Muscle layer of colon (tissue), 2 donors: ENCODE data around the gene SLC25A33.
"Not testable (repeated sequence)": the region's sequence is repeated elsewhere in the genome, so short reads cannot be mapped to it uniquely, and the experiment has no call there.

Experiments
- H3K27ac ChIP-seq: one replicate; pipeline ENCODE4 v1.7.0; 2013; ENCODE audit warnings: low read depth, mild to moderate bottlenecking, low read length, moderate library complexity
- H3K27me3 ChIP-seq, 2 donors: one replicate each; pipeline ENCODE4 v1.7.0; 2013; ENCODE audit warnings: low read length in 2 of 2, mild to moderate bottlenecking in 2 of 2; ENCODE audit not compliant: insufficient read depth in 2 of 2, control insufficient read depth in 1 of 2
- H3K36me3 ChIP-seq: one replicate; pipeline ENCODE4 v1.7.0; 2013; ENCODE audit warnings: mild to moderate bottlenecking, low read length; ENCODE audit not compliant: insufficient read depth
- H3K4me1 ChIP-seq: one replicate; pipeline ENCODE4 v1.7.0; 2013; ENCODE audit warnings: mild to moderate bottlenecking, low read length; ENCODE audit not compliant: insufficient read depth
- H3K4me3 ChIP-seq, 2 donors: one replicate each; pipeline ENCODE4 v1.7.0; 2013; ENCODE audit warnings: low read length in 2 of 2, low read depth in 1 of 2, mild to moderate bottlenecking in 1 of 2, moderate library complexity in 1 of 2
- H3K9ac ChIP-seq: one replicate; pipeline ENCODE4 v1.7.0; 2013; ENCODE audit warnings: low read length
- H3K9me3 ChIP-seq: one replicate; pipeline ENCODE4 v1.7.0; 2013; ENCODE audit warnings: mild to moderate bottlenecking, low read length
- donor health status: abdominal sarcoma.
- donor health status: Adenocarcinoma of cecum.

The SLC25A33 gene

DNA sequence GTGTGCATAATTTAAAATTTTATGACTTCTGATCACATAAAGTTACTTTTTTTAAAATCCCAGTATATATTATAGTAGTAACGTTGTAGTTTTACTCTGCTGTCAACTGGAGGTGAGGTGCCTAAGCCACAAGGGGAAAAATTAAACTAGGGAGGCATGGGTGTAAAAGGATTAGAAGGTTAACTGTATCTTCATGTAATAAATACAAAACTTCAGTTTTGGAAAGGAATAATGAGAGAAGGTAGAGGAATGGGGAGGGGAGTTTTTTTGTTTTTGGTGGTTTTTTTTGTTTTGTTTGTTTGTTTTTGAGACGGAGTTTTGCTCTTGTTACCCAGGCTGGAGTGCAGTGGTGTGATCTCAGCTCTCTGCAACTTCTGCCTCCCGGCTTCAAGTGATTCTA is 5.7 kb downstream of the SLC25A33 start:
- Histone ChIP-seq H3K9me3 (no peaks in the 10 kb centered on the region), H3K4me3 (no peak overlapping the region), H3K9ac (no peak overlapping the region), H3K4me1 (peaks cover 14% of the 10 kb centered on the region), H3K27ac (no peak overlapping the region), H3K27me3 (no peaks in the 10 kb centered on the region), H3K36me3 (no peaks in the 10 kb centered on the region)

DNA sequence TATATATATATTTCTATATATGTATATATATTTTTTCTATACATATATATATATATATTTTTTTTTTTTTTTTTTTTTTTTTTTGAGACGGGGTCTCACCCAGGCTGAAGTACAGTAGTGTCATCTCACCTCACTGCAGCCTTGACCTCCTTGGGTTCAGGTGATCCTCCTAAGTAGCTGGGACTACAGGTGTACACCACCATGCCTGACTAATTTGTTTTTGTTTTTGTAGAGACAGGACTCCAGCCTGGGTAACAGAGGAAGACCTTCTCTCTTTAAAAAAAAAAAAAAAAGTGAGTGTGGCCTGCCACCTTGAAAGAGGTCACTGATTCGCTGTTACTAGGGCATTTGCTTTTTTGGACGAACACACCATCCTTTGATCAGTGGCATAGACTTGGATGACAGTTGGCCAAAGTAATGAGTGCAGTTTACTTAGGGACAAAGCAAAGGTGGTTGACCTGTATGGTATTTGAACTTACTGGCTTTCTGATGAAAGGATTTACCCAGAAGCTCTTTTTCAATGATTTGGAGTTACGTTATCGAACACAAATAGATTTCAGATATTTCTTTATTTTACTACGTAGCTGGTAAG is 10.8 kb downstream of the SLC25A33 start:
- Histone ChIP-seq H3K4me3 (no peak overlapping the region), H3K36me3 (peaks cover 7% of the 10 kb centered on the region), H3K4me1 (no peaks in the 10 kb centered on the region), H3K27me3 (no peaks in the 10 kb centered on the region), H3K9ac (no peak overlapping the region), H3K27ac (no peak overlapping the region), H3K9me3 (no peaks in the 10 kb centered on the region)

DNA sequence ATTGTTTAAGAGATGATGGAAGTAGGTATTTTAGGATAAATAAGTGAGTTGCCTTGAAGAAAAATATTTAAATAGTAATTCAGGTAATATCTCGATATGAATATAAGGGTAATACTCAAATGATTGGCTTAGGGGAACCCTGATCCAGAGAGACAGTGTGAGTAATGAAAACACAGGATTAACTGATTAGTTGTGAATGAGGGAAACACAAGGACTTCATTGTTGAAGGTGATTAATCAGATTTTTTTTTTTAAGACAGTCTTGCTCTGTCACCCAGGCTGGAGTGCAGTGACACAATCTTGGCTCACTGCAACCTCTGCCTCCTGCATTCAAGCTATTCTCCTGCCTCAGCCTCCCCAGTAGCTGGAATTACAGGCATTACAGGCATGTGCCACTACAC is 12.7 kb downstream of the SLC25A33 start:
- Histone ChIP-seq H3K27ac (no peak overlapping the region), H3K9me3 (no peaks in the 10 kb centered on the region), H3K4me3 (no peak overlapping the region), H3K27me3 (no peaks in the 10 kb centered on the region), H3K9ac (no peak overlapping the region), H3K36me3 (peaks cover 7% of the 10 kb centered on the region), H3K4me1 (peaks cover 7% of the 10 kb centered on the region)

DNA sequence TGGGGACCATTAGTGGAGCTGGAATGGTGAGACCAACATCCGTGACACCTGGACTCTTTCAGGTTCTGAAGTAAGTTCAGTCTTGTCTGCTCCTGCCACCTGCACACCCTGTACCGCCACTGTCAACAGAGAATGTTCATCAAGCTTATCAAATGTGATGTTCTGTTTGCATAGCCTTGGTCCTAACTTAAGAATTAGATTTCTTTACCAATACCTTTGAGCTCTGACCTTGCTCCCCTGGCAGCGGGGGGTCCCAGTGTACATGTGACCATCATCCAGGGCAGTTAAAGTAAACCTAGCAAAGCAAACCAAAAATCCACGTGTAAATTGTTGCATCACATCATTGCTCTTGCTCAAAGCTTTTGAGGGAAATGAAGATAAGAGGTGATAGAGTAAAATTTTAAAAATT is 14.5 kb downstream of the SLC25A33 start:
- peaks cover 7% of the 10 kb centered on the region for H3K36me3 ChIP-seq
- H3K4me1 ChIP-seq = peaks cover 20% of the 10 kb centered on the region
- H3K9me3 ChIP-seq = no peaks in the 10 kb centered on the region
- H3K9ac ChIP-seq = no peak overlapping the region
- H3K27me3 ChIP-seq = no peaks in the 10 kb centered on the region
- no peak overlapping the region for H3K27ac ChIP-seq
- no peak overlapping the region for H3K4me3 ChIP-seq

DNA sequence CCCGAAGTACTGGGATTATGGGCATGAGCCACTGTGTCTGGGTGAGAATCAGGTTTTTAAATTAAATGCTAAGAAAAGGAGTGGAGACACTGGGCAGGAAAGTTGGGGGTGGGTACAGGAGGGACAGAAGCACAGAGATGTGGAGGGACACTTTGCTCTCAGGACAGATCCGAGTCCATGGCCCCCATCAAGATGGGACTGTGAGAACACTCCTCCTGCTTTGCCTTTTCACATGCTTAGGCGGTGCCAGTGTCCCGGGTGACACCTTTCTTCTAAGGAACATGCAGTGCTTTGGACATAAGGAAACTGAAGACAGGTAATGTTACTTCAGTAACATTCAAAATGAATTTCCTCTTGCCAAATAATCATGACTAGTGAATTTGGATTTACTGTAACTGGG is 16.7 kb downstream of the SLC25A33 start:
- H3K36me3 ChIP-seq = peaks cover 7% of the 10 kb centered on the region
- peaks cover 30% of the 10 kb centered on the region for H3K4me1 ChIP-seq
- H3K9ac ChIP-seq = no peak overlapping the region
- no peaks in the 10 kb centered on the region for H3K27me3 ChIP-seq
- H3K27ac ChIP-seq = no peak overlapping the region
- H3K9me3 ChIP-seq = no peaks in the 10 kb centered on the region
- H3K4me3 ChIP-seq = no peak overlapping the region

DNA sequence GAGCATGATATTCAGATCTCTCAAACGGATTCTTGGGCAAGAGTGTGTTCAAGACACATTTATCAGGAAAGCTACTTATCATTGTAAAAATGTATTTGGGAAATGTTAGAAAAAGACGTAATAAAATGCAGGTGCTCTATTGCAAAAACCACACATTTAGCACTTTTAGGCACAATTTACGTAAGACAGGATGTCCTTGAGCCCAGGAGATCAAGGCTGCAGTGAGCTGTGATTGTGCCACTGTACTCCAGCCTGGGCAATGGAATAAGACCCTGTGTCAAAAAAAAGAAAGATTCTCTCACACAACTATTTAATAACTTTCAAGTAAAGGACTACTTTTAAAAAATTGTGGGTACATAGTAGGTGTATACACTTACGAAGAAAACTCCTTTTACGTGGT is 18.4 kb downstream of the SLC25A33 start:
- no peak overlapping the region for H3K4me3 ChIP-seq
- H3K36me3 ChIP-seq = peaks cover 7% of the 10 kb centered on the region
- no peak overlapping the region for H3K27ac ChIP-seq
- no peaks in the 10 kb centered on the region for H3K27me3 ChIP-seq
- no peak overlapping the region for H3K9ac ChIP-seq
- peaks cover 44% of the 10 kb centered on the region for H3K4me1 ChIP-seq
- no peaks in the 10 kb centered on the region for H3K9me3 ChIP-seq

DNA sequence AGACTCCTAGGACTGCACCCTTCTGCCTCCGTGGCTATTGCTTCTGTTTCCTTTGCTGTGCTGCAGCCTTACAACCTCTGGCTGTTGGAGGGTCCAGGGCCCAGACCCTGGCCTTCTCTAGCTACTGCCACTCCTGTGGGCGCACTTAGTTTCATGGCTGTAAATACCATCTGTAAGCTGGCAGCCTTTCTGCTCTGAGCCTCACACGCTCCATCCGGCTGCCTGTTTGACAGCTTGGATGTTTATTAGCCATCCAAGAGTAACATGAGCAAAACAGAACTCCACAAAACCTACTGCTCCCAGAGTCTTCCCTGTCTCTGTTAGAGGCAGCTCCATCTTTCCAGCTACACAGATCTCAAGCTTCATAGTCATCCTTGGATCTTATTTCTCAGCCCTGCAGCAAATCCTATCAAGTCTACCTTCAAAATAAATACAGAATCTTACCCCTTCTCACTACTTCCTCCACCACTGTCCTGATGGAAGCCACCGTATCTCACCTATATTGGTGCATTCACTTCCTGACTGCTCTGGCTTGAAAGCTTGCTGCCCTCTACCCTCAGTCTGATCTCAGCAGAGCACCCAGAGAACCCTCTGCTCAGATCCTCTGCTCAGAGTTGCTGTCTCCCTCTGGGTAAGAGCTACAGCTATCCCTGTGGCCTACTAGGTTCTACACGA is 19.1 kb downstream of the SLC25A33 start:
- H3K36me3 ChIP-seq = peaks cover 7% of the 10 kb centered on the region
- no peak overlapping the region for H3K4me3 ChIP-seq
- peaks cover 44% of the 10 kb centered on the region for H3K4me1 ChIP-seq
- no peaks in the 10 kb centered on the region for H3K27me3 ChIP-seq
- H3K27ac ChIP-seq = no peak overlapping the region
- no peaks in the 10 kb centered on the region for H3K9me3 ChIP-seq
- H3K9ac ChIP-seq = no peak overlapping the region

DNA sequence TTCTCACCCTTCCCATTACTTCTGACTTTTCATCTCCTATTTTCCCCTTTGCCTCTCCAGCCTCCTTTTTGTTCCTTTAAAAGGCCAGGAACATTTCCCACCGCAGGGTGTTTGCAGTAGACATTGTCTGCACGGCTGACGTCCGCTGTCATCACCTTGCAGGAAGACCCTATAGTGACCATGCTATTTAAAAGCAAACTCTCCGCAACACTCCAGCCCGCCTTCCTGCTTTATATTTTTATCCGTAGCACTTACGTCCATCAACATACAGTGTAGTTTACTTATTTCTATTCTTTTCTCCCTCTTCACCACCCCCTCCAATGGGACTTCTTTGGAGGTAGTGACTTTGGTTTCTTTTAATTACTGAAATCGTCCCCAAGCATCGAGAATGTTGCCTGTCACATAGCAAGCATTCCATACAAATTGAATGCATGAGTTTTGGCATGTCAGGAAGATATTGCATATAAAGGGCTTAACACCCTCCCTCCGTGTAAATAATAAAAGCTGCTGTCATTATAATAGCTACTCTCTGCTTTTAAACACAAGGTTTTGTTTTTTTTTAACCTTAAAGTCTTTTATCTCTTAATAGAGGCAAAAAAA is 19.8 kb downstream of the SLC25A33 start:
- H3K4me3 ChIP-seq = no peak overlapping the region
- peaks cover 7% of the 10 kb centered on the region for H3K36me3 ChIP-seq
- H3K27me3 ChIP-seq = no peaks in the 10 kb centered on the region
- no peaks in the 10 kb centered on the region for H3K9me3 ChIP-seq
- no peak overlapping the region for H3K9ac ChIP-seq
- H3K4me1 ChIP-seq = peaks cover 44% of the 10 kb centered on the region
- no peak overlapping the region for H3K27ac ChIP-seq

DNA sequence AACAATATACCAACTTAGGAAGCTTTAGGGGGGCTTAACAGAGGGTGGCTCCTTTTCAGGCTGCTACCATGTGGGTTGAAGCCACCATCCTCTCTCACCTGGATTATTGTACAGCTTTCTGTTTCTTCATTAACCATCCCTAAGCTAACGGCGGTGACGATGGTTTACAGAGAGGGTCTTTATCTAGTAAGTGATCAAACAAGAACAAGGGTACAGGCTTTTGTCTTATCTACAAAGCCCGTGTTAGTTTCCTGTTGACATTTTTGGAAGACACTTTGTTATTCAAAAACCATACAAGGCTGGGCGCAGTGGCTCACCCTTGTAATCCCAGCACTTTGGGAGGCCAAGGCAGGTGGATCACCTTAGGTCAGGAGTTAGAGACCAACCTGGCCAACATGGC is 20.4 kb downstream of the SLC25A33 start:
- peaks cover 44% of the 10 kb centered on the region for H3K4me1 ChIP-seq
- H3K36me3 ChIP-seq = peaks cover 2% of the 10 kb centered on the region

DNA sequence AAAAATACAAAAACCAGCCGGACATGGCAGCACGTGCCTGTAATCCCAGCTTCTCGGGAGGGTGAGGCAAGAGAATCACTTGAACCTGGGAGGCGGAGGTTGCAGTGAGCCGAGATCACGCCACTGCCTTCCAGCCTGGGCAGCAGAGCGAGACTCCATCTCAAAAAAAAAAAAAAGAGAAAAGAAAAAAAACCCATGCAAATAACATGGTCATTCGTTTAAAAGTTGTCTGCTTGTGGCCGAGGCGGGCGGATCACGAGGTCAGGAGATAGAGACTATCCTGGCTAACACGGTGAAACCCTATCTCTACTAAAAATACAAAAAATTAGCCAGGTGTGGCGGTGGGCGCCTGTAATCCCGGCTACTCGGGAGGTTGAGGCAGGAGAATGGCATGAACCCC is 20.8 kb downstream of the SLC25A33 start:
- H3K4me1 ChIP-seq = peaks cover 44% of the 10 kb centered on the region
- H3K27ac ChIP-seq, H3K36me3 ChIP-seq, H3K27me3 ChIP-seq, H3K9ac ChIP-seq, H3K9me3 ChIP-seq, H3K4me3 ChIP-seq: not testable (repeated sequence)

More for the DNA sequence above, 20.4 kb downstream of the SLC25A33 start:
- no peaks in the 10 kb centered on the region for H3K27me3 ChIP-seq
- H3K27ac ChIP-seq = no peak overlapping the region
- H3K4me3 ChIP-seq = no peak overlapping the region
- H3K9ac ChIP-seq = no peak overlapping the region
- H3K9me3 ChIP-seq = no peaks in the 10 kb centered on the region

DNA sequence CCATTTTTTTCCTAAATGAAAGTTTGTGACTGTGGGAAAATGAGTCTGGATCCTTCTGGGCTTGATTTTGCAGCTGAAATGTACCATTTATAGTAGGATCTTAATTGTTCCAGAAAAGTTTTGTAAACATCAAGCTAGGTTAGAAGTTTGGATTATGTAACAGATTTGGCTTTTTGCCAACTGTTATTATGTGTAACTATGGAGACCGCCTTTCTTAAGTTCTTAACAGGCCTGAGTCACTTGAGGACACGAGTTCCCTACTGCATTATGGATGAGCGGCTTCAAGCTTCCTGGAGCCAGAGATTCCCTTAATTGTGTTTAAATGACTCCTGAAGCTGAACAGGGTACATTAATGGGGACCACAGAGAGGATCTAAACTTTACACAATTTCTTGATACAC is 22.2 kb downstream of the SLC25A33 start:
- H3K36me3 ChIP-seq = no peaks in the 10 kb centered on the region
- peaks cover 36% of the 10 kb centered on the region for H3K4me1 ChIP-seq
- peak overlapping the region; percentile 3 for H3K27ac ChIP-seq
- H3K27me3 ChIP-seq = no peaks in the 10 kb centered on the region
- H3K9ac ChIP-seq = no peak overlapping the region
- H3K9me3 ChIP-seq = no peaks in the 10 kb centered on the region
- H3K4me3 ChIP-seq = no peak overlapping the region

DNA sequence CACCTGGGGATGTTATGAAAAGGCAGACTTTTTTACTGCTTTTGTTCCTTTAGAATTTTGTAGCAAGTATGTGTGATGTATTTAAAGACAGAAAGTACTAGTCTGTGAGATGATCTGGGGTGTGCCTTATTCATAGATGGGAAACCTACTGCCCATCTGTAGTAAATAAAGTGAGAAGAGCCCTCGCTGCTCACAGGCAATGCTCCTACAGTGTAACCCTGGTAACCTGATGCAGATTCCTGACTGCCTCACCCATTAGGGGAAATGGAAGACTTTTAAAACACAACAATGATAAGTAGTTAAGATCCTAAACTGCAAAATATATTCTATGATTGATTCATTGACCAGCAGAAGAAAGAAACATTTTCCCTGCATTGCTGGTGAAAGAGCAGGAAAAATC is 30.0 kb downstream of the SLC25A33 start:
- Histone ChIP-seq H3K36me3 (peaks cover 4% of the 10 kb centered on the region), H3K9me3 (no peaks in the 10 kb centered on the region), H3K27ac (no peak overlapping the region), H3K27me3 (no peaks in the 10 kb centered on the region), H3K4me1 (no peaks in the 10 kb centered on the region), H3K9ac (no peak overlapping the region), H3K4me3 (no peak overlapping the region)
